NCI-H345 treated with DMSO at 0.1 percent for 48 hours (cell line): ENCODE measurements around the gene INTS1.

ENCODE experiments used
- DNase-seq: peaks from one replicate; lab custom pipeline; 2025; ENCODE audit not compliant: unreplicated experiment; lab: John Stamatoyannopoulos, UW

The INTS1 gene

DNA sequence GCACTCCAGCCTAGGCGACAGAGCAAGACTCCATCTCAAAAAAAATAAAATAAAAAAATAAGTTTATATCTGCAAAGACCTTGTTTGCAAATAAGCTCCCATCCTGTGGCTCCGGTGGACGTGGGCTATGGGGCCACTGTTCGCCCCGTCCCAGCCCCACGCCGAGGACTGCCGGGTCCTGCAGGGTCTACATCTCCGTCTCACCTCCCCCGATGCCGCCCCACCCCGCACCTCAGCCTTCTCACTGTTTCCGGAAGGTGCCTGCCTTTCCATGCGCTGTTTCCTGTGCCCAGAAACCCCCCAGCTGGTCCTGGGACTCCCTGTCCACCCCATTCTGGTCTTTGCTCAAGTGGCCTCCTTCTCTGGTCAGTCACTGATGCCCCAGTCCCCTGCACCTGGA is 5.0 kb upstream of the INTS1 start:
- DNase-seq: no peak

DNA sequence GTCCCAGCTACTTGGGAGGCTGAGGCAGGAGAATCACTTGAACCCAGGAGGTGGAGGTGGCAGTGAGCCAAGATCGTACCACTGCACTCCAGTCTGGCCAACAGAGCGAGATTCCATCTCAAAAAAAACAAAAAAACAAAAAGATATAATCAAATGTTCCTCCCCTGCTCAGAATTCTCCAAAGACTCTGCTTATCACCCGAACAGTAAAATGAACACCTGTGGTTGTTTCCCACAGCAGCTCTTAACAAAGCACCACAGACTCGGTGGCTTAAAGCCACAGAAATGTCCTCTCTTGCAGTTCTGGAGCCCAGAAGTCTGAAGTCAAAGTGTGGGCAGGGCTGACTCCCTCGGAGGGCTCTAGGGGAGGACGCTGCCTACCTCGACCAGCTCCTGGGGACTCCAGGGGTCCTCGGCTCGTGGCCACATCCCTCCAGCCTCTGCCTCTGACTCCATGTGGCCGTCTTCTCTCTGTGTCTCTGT is 4.1 kb upstream of the INTS1 start:
- DNase-seq: no peak

GRCh38 chr7:1505731-1506550 is 1.8 kb upstream of the INTS1 start:
- no peak for DNase-seq

DNA sequence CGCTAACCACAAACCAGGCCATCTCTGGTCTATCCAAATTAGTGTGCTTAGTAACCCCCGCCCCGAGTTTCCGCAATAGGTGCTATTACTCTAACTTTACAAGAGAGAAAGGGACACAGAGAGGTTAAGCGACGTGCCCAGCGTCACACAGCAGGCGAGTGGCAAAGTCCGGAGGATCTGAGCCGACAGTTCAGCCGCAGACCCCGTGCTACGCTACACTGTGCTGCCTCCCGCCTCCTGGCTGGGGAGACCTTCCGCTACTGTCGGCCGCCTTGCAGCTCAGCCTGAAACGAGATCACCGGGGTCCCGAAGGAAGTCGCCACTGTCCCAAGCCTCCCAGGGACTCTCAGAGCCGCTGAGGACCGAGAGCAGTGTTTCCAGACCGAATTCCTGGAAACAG is 799 bp downstream of the INTS1 start:
- no peak for DNase-seq

DNA sequence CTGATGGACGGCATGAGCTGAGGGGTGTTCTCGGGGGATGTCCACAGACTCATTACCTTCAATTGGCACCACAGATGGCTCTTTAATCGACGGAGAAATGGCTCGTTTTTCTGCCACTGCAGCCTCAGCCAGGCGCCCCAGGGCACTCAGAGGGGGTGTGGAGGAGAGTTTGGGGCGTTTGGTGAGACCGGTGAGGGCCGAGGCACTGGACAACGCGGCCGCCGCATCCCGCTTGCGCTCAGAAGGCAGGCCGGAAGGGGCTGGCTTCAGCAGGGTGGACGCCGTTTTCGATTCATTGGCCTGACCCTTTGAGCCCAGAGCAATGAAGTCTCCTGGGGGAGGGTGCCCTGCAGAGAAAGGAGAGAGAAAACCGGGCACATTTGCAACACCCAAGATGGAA is 1.3 kb downstream of the INTS1 start:
- no peak for DNase-seq

DNA sequence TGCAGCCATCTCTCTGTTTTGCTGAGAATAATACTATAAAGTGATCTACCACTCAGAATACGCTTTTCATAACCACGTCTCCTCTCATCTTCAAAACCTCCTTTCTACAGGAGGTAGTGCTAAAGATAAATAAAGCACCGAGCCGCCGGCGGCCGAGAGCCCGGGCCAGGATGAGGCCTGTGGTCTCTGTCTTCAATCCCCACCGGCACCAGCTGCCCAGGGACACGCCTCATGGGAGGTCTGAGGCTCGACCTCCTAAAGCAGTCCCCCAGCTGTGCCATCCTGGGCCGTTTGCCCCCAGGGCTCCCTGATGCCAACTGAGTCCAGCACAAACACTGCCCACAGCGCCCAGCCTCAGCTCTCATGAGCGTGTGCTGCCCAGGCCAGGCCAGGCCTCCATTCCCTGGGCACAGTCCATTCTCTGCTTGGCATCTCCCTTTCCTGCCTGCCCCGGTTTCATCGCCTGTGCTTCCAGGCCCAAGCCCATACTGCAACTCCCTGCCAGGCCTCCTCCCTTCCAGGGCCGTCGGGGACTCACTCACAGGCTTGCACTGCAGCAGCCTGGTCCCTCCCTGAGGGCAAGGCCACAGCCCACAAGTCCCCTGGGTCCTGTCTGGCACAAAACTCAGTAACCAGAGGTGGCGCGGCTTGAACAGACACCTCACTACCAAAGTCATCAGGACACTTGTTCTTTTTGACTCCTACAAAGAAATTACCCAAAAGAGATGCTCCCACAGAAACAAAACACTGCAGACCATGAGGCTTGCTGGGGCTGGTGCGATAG is 2.5 kb downstream of the INTS1 start:
- DNase-seq: no peak

DNA sequence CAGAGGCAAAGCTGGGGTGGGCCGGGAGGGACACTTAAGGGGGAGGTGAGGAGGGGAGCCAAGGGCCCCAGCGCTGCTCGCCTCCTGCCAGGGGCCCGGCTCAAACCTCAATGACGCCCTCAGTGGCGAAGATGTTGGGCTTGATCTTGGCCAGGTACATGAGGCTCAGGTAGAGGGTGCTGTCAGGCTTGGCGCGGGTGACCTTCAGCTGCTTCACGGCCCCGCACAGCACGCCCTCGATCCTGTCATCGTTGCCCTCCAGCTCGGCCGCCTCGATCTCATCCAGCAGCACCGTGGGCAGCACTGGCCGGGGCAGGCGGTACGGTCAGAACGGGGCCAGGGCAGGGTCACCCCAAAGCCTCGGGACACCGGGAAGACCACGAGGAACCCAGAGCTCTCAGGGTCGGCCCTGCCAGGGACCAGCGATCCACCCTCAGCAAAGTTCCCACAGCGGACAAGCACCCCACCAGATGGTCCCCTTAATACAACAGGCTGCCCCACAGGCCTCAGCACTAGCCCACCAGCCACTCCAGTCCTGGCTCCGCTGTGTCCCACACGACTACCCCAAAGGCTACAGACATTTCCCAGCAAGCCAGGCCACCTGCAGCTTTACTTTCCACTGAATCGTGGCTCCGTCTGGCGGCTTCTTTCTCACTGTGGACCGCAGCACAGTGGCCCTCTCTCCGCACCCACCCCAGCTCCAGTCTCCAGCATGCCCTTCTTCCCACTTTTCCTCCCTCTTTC is 4.0 kb downstream of the INTS1 start:
- DNase-seq: no peak

GRCh38 chr7:1499367-1500029 is 4.7 kb downstream of the INTS1 start:
- no peak for DNase-seq

DNA sequence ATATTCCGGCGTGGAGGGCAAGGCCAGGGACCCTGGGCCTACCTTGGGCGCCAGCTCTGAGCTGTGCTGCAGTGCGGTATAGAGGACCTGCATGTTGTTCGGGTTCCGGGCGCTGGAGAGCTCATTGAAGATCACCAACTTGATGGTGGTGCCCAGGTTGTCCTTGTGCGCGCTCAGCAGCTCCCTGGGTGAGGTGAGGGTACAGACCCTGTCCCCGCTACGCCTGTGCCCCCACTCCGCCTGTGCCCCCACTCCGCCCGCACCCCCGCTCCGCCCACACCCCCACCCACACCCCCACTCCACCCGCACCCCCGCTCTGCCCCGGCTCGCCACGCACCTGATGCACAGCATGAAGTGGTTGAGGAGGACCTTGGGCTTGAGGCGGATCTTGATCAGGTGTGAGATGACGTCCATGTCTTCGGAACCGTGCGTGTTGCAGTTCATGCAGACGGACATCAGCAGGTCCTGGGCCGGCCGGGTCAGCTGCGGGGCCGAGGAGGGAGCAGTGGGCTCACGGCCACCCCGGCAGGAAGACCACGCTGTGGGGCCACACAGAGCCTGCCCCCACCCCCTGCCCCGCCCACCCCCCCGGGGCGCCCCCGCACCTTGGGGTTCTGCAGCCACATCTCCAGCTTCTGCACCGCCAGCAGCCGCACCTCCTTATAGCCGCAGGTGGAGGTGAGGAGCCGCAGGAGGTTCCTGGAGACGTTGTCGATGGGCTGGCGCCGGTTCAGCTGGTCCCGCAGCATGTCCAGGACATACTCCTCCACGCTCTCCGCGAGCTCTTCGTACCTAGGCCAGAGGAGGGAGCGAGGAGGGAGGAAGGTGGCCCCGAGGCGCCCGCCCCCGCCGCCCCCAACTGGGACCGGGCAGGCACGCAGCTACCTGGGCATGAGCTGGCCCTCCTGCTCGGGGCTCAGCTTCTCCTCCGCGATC is 5.6 kb downstream of the INTS1 start:
- DNase-seq: no peak

GRCh38 chr7:1497293-1497927 is 6.8 kb downstream of the INTS1 start:
- no peak for DNase-seq

DNA sequence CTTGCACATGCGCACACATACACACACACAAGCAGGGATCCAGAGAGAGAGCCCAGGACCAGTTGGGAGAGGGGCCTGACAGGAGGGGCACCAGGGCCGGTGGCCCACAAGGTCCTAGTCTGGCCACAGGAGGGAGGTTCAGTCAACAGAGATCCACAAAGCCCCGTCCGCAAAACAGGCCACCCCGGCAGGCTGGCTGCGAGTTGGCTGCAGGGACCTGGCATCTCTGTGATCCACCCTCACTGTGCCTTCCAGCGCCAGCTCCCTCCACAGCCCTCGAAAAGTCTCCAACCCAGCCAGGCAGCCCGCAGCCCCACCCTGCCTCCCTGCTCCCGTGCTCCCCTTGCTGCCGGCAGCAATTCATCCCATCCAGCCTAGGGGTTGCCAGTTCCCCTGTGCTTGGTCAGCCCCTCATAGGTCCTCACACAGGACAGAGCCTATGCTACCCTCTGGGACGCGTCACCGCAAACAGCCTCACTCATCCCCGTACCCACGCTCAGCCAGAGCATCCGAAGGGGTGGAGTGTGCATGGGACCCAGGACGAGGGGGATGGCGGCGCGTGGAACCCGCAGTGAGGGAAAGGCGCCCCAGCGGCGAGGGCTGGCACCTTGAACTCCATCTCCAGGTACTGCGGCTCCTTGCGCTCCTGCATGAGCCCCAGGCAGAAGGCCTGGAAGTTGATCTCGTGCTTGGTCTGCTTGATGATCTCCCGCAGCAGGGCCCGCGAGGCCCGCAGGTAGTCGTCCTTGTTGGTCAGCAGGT is 7.5 kb downstream of the INTS1 start:
- DNase-seq: no peak

GRCh38 chr7:1495564-1496242 is 8.5 kb downstream of the INTS1 start:
- DNase-seq: no peak

- no peak for DNase-seq
Measured at GRCh38 chr7:1494866-1495563, 9.2 kb downstream of the INTS1 start.

GRCh38 chr7:1494447-1494846 is 9.7 kb downstream of the INTS1 start:
- DNase-seq: no peak

- DNase-seq: no peak
Measured at GRCh38 chr7:1493571-1493970, 10.6 kb downstream of the INTS1 start.

- no peak for DNase-seq
Measured at GRCh38 chr7:1493129-1493528, 11.1 kb downstream of the INTS1 start.

- DNase-seq: no peak
Measured at GRCh38 chr7:1492640-1493039, 11.5 kb downstream of the INTS1 start.

GRCh38 chr7:1492221-1492620 is 12.0 kb downstream of the INTS1 start:
- no peak for DNase-seq
